ENCODE measurements around the gene NRP2. TPM values are rescaled to one million over a fixed set of nuclear protein-coding genes. Genes with fewer than 3 reads are reported as not detected.

Gene NRP2
- total RNA-seq, 1 donor from 2014 or later, result 89.0 TPM

DNA sequence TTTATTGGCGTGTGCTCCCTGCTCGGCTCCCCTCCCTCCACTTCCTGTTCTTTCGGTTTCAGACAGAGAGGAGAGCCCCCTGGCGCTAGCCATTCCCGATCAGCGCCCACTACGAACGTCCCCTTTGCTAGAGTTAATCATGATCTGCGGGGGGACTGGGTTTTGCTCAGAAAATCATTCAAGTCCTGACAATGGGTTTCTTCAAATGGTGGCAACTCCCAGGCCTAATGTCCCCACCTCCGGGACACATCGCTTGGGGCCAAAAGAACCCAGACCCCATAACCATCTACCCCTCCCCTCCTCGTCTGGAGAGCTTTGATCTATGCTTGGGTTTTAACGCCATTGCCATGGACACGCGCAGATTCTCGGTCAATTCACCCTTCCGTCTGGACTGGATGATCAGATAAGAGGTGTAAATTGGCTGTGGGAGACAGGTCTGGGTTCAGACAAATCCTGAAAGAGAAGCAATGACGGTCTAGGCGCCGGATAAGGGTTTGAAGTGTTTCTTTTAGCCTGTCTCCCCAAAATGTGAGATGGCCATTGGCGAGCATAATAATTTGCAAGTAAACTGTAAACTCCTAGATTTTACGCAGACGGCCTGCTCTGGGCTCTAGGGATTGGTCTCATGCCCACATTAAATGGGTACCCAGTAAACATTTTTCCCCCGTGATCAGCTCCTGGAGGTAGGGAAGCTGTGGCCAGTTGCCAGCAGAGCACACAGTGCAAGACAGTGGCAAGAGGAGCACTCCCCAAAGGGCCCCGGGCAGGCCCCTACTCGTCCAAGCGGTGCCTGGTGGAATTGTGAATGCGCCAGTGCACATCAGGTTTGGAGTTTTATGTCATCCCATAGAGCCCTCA is 4.7 kb downstream of the NRP2 start:
- peaks cover 6% of the 10 kb centered on the region for H3K27me3 Mint-ChIP-seq (ENCODE audit: unreplicated experiment)
- peak; percentile 53 for DNase-seq
- TF ChIP-seq, protein P1, sequence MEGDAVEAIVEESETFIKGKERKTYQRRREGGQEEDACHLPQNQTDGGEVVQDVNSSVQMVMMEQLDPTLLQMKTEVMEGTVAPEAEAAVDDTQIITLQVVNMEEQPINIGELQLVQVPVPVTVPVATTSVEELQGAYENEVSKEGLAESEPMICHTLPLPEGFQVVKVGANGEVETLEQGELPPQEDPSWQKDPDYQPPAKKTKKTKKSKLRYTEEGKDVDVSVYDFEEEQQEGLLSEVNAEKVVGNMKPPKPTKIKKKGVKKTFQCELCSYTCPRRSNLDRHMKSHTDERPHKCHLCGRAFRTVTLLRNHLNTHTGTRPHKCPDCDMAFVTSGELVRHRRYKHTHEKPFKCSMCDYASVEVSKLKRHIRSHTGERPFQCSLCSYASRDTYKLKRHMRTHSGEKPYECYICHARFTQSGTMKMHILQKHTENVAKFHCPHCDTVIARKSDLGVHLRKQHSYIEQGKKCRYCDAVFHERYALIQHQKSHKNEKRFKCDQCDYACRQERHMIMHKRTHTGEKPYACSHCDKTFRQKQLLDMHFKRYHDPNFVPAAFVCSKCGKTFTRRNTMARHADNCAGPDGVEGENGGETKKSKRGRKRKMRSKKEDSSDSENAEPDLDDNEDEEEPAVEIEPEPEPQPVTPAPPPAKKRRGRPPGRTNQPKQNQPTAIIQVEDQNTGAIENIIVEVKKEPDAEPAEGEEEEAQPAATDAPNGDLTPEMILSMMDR (IDR thresholded peaks at IDR 0.05; ENCODE audit: partially characterized antibody, unreplicated experiment), result no peak
- no peaks in the 10 kb centered on the region for H3K36me3 Mint-ChIP-seq (ENCODE audit: unreplicated experiment)
- H3K4me3 Mint-ChIP-seq (ENCODE audit: unreplicated experiment), result peak overlapping the region; percentile 93
- H3K9me3 Mint-ChIP-seq (ENCODE audit: unreplicated experiment), result peaks cover 17% of the 10 kb centered on the region
- H3K4me1 Mint-ChIP-seq (ENCODE audit: low read depth, unreplicated experiment), result peaks cover 15% of the 10 kb centered on the region
- no peak overlapping the region for H3K27ac Mint-ChIP-seq (ENCODE audit: unreplicated experiment)

DNA sequence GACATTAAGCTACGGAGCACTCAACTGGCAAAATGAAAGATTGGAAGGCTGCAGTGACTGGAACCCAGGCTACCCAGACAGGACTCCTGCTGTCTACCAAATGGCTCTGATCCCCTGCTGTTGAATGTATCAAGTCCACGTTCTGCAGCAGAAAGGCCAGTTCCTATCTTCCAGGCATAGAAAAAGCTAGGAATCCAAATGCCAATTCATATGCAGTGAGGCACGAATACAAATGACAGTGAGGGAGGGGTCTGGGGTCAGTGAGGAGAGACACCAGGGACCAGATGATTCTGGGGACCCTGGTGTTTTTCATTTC is 5.3 kb downstream of the NRP2 start:
- no peak overlapping the region for H3K27ac Mint-ChIP-seq (ENCODE audit: unreplicated experiment)
- H3K36me3 Mint-ChIP-seq (ENCODE audit: unreplicated experiment), result no peaks in the 10 kb centered on the region
- H3K27me3 Mint-ChIP-seq (ENCODE audit: unreplicated experiment), result peaks cover 6% of the 10 kb centered on the region
- TF ChIP-seq, protein P1 (IDR thresholded peaks at IDR 0.05; ENCODE audit: partially characterized antibody, unreplicated experiment), result no peak
- peaks cover 15% of the 10 kb centered on the region for H3K4me1 Mint-ChIP-seq (ENCODE audit: low read depth, unreplicated experiment)
- no peak for DNase-seq
- peaks cover 17% of the 10 kb centered on the region for H3K9me3 Mint-ChIP-seq (ENCODE audit: unreplicated experiment)
- H3K4me3 Mint-ChIP-seq (ENCODE audit: unreplicated experiment), result peak overlapping the region; percentile 30

DNA sequence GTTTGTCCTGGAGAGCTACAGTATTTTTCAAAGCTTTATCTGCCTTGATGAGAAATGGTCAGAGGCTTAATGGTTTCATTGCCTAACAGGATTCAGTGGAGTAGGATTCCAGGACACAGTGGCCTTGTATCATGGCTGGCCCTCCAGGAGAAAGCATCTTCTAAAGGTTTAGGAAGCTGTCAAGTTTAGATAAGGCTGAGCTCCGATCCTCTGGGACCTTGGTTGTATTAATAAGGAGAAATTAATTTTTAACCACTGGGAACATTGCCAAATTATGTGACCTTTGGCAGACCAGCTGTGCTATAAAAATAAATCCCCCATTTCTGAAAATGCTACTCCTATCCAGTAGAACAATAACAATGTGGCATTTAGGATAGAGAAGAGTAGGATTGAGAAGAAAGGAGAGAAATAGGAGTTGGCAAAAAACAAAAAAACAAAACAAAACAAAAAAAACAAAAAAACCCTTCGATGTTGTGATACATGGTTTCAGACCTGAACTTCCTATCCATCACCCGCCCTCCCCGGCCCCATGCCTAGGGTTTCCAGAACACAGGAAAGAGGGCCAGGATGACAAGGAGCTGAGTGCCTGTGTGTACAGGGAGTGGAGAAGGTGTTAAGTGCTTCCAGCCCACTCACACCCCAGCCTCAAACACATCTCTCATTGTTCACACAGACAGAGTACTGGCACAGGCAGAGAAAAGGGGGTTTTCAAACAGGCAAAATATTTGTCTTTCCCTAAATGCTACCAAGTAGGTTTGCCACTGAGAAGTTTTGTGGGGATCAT is 6.3 kb downstream of the NRP2 start:
- Mint-ChIP-seq H3K27ac (ENCODE audit: unreplicated experiment) (no peak overlapping the region), H3K27me3 (ENCODE audit: unreplicated experiment) (peaks cover 7% of the 10 kb centered on the region), H3K36me3 (ENCODE audit: unreplicated experiment) (no peaks in the 10 kb centered on the region), H3K4me1 (ENCODE audit: low read depth, unreplicated experiment) (peaks cover 14% of the 10 kb centered on the region), H3K4me3 (ENCODE audit: unreplicated experiment) (no peak overlapping the region), H3K9me3 (ENCODE audit: unreplicated experiment) (peaks cover 15% of the 10 kb centered on the region)
- no peak for DNase-seq
- TF ChIP-seq, protein P1 (IDR thresholded peaks at IDR 0.05; ENCODE audit: partially characterized antibody, unreplicated experiment), result no peak

DNA sequence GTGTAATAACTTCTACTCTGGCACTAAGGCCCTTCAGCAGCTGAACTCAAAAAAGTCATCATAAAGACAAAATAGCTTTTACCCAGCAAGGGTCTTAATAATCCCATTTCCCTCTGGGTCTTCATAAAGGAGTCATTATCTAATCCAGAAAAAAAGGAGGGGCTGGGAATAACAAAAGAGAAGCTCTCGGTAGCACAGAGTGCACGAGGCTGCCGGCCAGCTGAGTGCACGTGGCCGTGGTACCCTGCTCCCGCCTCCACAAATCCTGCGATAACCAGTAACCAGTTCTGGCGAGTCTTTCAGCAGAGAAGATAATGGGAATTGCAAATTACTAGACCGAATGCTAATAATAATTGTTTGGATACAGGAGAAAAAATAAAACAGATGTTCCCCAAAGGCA is 7.5 kb downstream of the NRP2 start:
- H3K36me3 Mint-ChIP-seq (ENCODE audit: unreplicated experiment), result no peaks in the 10 kb centered on the region
- H3K27me3 Mint-ChIP-seq (ENCODE audit: unreplicated experiment), result peaks cover 8% of the 10 kb centered on the region
- peaks cover 8% of the 10 kb centered on the region for H3K4me1 Mint-ChIP-seq (ENCODE audit: low read depth, unreplicated experiment)
- no peak for DNase-seq
- no peak overlapping the region for H3K4me3 Mint-ChIP-seq (ENCODE audit: unreplicated experiment)
- peaks cover 11% of the 10 kb centered on the region for H3K9me3 Mint-ChIP-seq (ENCODE audit: unreplicated experiment)
- H3K27ac Mint-ChIP-seq (ENCODE audit: unreplicated experiment), result peak overlapping the region; percentile 41
- TF ChIP-seq, protein P1 (IDR thresholded peaks at IDR 0.05; ENCODE audit: partially characterized antibody, unreplicated experiment), result no peak

DNA sequence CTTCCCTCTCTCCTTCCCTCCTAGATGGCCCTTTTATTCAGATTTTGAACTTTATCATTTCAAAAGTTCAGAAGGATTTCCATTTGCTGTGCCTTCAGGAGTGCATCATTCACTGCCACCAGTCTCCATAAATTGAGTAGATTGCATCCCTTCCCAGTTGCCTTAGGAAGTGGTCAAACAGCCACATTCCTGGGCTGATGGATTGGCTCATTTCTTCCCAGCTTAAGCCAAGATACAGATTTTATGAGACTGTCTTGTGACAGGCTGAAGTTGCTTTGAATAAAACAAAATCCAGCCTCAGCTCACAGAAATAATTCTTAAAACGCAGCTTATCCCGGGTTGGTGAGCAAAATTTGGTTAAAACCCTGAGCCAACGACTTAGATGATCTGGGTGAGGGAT is 9.8 kb downstream of the NRP2 start:
- DNase-seq, result no peak
- Mint-ChIP-seq H3K4me1 (ENCODE audit: low read depth, unreplicated experiment) (peaks cover 10% of the 10 kb centered on the region), H3K27ac (ENCODE audit: unreplicated experiment) (no peak overlapping the region), H3K4me3 (ENCODE audit: unreplicated experiment) (no peak overlapping the region), H3K9me3 (ENCODE audit: unreplicated experiment) (peaks cover 5% of the 10 kb centered on the region), H3K36me3 (ENCODE audit: unreplicated experiment) (no peaks in the 10 kb centered on the region), H3K27me3 (ENCODE audit: unreplicated experiment) (peaks cover 10% of the 10 kb centered on the region)
- TF ChIP-seq, protein P1 (IDR thresholded peaks at IDR 0.05; ENCODE audit: partially characterized antibody, unreplicated experiment), result no peak
